Lower leg skin (tissue), 3 donors: ENCODE data around the gene TNP1.

Experiments
- CTCF ChIP-seq, 3 donors: fragments of 450-650 bp; IDR thresholded peaks; one replicate each; pipeline ENCODE4 v1.5.1; 2016; ENCODE audit warnings: antibody characterized with exemption in 3 of 3, mild to moderate bottlenecking in 3 of 3, moderate library complexity in 2 of 3
- POLR2A ChIP-seq, 2 donors: fragments of 450-650 bp; IDR thresholded peaks; one replicate each; pipeline ENCODE4 v1.6.1; 2016 to 2017; ENCODE audit warnings: antibody characterized with exemption in 2 of 2, mild to moderate bottlenecking in 1 of 2, moderate library complexity in 1 of 2

- TF ChIP-seq POLR2A (IDR thresholded peaks at IDR 0.05) (no peak), CTCF (IDR thresholded peaks at IDR 0.05) (no peak)
Measured at GRCh38 chr2:216884347-216884746, 24.5 kb upstream of the TNP1 start.
